ENCODE data around the gene FLII. TPM values are rescaled to one million over a fixed set of nuclear protein-coding genes. Genes with fewer than 3 reads are reported as not detected.

The FLII gene
- polyA plus RNA-seq, 4 donors = 152 to 360 (median 210) TPM

DNA sequence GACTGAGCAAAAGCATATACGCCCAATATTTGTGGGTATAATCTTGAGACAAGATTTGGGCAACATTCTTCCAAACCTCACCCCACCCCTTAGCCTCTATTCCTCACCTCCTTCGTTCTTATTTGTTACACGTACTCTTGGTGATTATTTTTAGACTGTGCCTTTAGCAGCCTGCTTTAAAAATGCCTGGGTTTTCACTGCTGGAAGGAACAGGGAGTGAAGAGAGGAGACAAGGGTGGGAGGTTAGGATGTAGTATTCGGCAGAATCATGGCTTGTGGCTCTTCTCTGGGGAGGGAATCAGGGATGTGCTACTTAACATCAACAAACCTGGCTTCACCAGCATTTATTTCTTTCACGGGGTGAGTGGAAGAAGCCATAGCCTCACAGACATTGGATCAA, 63.3 kb downstream of the FLII start:
- no peak overlapping the region for H3K4me3 ChIP-seq (ENCODE audit: low read depth in 1 of 3, low read length in 3 of 3)
- no peak for FAIRE-seq
- H3K27ac ChIP-seq (ENCODE audit: low read depth in 1 of 3, low read length in 2 of 3) = no peak overlapping the region
- H3K36me3 ChIP-seq (ENCODE audit: control insufficient read depth in 3 of 3, insufficient read depth in 2 of 3, low read depth in 1 of 3, low read length in 3 of 3) = peaks cover 11 to 75% (median 13%) of the 10 kb centered on the region in 3 donors
- no peaks in the 10 kb centered on the region for H3K9me3 ChIP-seq (ENCODE audit: control insufficient read depth in 2 of 2, insufficient read depth in 1 of 2, low read depth in 1 of 2, low read length in 1 of 2)
- H3K4me1 ChIP-seq (ENCODE audit: control insufficient read depth in 3 of 3, insufficient read depth in 2 of 3, low read depth in 1 of 3, low read length in 2 of 3) = peaks cover 9 to 19% (median 11%) of the 10 kb centered on the region in 3 donors
- no peaks in the 10 kb centered on the region for H3K27me3 ChIP-seq (ENCODE audit: control insufficient read depth in 3 of 3, insufficient read depth in 3 of 3, low read length in 3 of 3)
- no peak for DNase-seq
- WGBS, 3 donors = 89 to 95% (median 90%) methylated on average over 5 of the region's 5 CpGs

Other genes starting within 250 kb of the FLII start
- 10 to 100 TPM; 20.5 to 26.4 (median 22.0) TPM for gene ATPAF2, start 219.6 kb downstream of the FLII start, polyA plus RNA-seq
- 1 to 10 TPM; 2.5 to 9.7 (median 4.1) TPM for gene GID4, start 219.3 kb downstream of the FLII start, polyA plus RNA-seq
- gene DRG2, start 170.8 kb downstream of the FLII start, polyA plus RNA-seq = 10 to 100 TPM; 34.8 to 48.6 (median 41.3) TPM
- 1 to 10 TPM in 2 of 4 donors, under 1 TPM in 2; 0.22 to 2.7 (median 1.6) TPM for gene MYO15A, start 150.0 kb downstream of the FLII start, polyA plus RNA-seq
- 10 to 100 TPM; 36.2 to 60.1 (median 40.6) TPM for gene ALKBH5, start 74.9 kb downstream of the FLII start, polyA plus RNA-seq
- 10 to 100 TPM in 1 of 4 donors, 1 to 10 TPM in 3; 2.5 to 15.6 (median 6.2) TPM for gene LLGL1, start 33.1 kb downstream of the FLII start, polyA plus RNA-seq
- gene MIEF2, start 1.9 kb upstream of the FLII start, polyA plus RNA-seq = 10 to 100 TPM in 1 of 4 donors, 1 to 10 TPM in 3; 4.9 to 13.4 (median 7.0) TPM
- gene TOP3A, start 56.3 kb upstream of the FLII start, polyA plus RNA-seq = 10 to 100 TPM in 3 of 4 donors, 1 to 10 TPM in 1; 8.1 to 23.8 (median 15.5) TPM
- gene SMCR8, start 56.6 kb upstream of the FLII start, polyA plus RNA-seq = 10 to 100 TPM in 1 of 4 donors, 1 to 10 TPM in 3; 3.4 to 20.4 (median 6.6) TPM
- 100 to 1,000 TPM in 1 of 4 donors, 10 to 100 TPM in 3; 19.2 to 202 (median 75.4) TPM for gene SHMT1, start 104.8 kb upstream of the FLII start, polyA plus RNA-seq
- gene EVPLL, start 119.0 kb upstream of the FLII start, polyA plus RNA-seq = under 1 TPM in 2 of 4 donors, not detected in 2; 0.54 to 0.67 TPM
- gene LGALS9C, start 218.1 kb upstream of the FLII start, polyA plus RNA-seq = 10 to 100 TPM in 1 of 4 donors, 1 to 10 TPM in 3; 1.2 to 18.0 (median 7.2) TPM